Keratinocyte (primary cell): ENCODE data around the gene VEZF1.

Experiments
- EZH2 ChIP-seq: IDR thresholded peaks from one replicate; pipeline ENCODE4 v1.6.1; 2012; ENCODE audit warnings: inconsistent platforms, mild to moderate bottlenecking, low read length, moderate library complexity
- TF ChIP-seq, protein P1 (sequence below), 3 experiments: IDR thresholded peaks in 1 of 3; conservative IDR thresholded peaks in 1 of 3; optimal IDR thresholded peaks in 1 of 3; 2 replicates in 2 of 3; 3 replicates in 1 of 3; pipeline versions ENCODE3 to v1.5.1; 2011; ENCODE audit warnings: low read length in 3 of 3, mild to moderate bottlenecking in 3 of 3, moderate library complexity in 2 of 3, control low read depth in 1 of 3, inconsistent platforms in 1 of 3; ENCODE audit not compliant: insufficient read depth in 2 of 3; ENCODE audit errors: extremely low read depth in 1 of 3

DNA sequence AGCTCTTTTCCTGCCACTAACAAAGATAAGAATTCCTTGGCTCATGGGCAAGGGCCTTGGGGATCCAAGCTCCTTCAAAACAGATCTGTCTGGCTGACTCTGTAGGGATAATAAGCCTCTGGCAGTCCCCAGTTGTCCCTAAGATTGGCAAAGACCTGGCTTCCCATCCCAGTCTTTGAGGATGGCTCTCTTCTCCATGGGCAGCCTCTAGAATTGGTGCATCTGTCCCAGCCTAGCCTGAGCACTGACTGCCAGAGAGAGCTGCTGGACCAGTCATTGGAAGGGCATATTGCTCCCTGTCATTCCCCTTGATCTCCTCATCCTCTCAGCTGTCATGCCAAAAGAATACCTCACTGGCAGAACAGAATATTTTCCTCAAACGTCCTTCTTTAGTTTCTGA is 19.6 kb downstream of the VEZF1 start:
- TF ChIP-seq, protein P1, sequence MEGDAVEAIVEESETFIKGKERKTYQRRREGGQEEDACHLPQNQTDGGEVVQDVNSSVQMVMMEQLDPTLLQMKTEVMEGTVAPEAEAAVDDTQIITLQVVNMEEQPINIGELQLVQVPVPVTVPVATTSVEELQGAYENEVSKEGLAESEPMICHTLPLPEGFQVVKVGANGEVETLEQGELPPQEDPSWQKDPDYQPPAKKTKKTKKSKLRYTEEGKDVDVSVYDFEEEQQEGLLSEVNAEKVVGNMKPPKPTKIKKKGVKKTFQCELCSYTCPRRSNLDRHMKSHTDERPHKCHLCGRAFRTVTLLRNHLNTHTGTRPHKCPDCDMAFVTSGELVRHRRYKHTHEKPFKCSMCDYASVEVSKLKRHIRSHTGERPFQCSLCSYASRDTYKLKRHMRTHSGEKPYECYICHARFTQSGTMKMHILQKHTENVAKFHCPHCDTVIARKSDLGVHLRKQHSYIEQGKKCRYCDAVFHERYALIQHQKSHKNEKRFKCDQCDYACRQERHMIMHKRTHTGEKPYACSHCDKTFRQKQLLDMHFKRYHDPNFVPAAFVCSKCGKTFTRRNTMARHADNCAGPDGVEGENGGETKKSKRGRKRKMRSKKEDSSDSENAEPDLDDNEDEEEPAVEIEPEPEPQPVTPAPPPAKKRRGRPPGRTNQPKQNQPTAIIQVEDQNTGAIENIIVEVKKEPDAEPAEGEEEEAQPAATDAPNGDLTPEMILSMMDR (optimal IDR thresholded peaks at IDR 0.05 in 1 of 3, IDR thresholded peaks at IDR 0.05 in 1 of 3, conservative IDR thresholded peaks at IDR 0.05 in 1 of 3; ENCODE audit: extremely low read depth in 1 of 3, insufficient read depth in 2 of 3, low read length in 3 of 3): no peak
- no peak for TF ChIP-seq EZH2
